ENCODE data around the gene NEK11. TPM values are rescaled to one million over a fixed set of nuclear protein-coding genes. Genes with fewer than 3 reads are reported as not detected.

The NEK11 gene
- total RNA-seq, 2 donors from 2014 or later = 0.20 to 6.0 TPM

DNA sequence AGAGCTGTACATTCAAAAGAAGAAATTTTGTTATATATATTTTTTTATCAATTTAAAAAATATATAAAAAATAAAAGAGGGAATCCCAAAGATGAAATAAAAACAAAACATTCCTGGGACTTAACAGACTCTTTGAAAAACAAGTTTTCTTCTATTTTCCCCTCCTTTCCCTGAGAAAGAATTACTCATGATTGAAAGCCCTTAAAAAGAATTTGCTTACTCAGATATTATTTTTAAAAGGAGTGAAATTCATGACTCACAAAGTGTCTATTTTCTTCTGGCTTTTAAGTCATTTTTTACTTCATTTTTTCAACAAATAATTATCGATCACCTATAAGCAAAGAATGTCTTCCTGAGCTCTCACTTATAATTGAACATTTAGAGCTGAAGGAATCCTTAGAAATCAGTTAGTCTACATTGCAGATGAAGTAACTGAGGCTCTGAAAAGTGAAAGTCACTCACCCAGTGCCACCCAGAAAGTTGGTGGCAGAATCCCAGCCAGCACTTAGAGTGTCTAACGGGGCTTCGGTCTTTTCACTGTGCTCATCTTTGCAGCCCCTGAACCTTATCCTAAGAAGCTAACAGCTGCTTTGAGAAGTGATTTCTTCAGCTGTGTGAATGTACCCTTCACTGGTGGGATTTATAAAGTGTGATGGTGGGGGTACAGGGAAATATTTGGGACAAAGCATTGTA lies 312.4 kb downstream of the NEK11 start:
- H3K36me3 Mint-ChIP-seq (ENCODE audit: low read depth) = peaks cover 11% of the 10 kb centered on the region
- H3K27ac Mint-ChIP-seq = no peak overlapping the region

DNA sequence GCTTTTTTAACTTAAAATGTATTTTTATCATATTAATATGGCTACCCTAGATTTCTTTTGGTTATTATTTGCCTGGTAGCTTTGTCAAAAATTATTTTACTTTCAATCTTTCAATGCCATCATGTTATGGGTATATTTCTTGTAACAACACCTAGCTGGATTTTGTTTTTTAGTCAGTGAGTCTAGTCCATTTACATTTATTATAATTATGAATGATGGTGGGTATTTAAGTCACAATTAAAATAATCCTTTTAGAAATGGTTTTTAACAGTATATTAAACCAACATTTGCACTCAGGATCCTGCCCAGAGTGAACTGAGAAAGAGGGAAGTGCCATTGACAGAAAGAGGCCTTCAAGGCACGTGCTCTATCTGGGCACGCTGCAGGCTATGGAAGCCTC lies 315.1 kb downstream of the NEK11 start:
- TF ChIP-seq CTCF (conservative IDR thresholded peaks at IDR 0.05) = no peak
- no peaks in the 10 kb centered on the region for H3K4me1 Mint-ChIP-seq
- H3K4me3 ChIP-seq (ENCODE audit: low read length) = no peak overlapping the region

More for the DNA sequence above, 312.4 kb downstream of the NEK11 start:
- WGBS, 2 experiments (ENCODE audit: insufficient coverage in 1 of 2, insufficient read length in 1 of 2) = 92% methylated on average over 3 of the region's 3 CpGs; no CpG with 5 or more reads in 1 of the 2 experiments
- no peaks in the 10 kb centered on the region for H3K4me1 Mint-ChIP-seq
- no peak overlapping the region for H3K27ac ChIP-seq (ENCODE audit: low read depth, low read length)
- H3K9ac ChIP-seq (ENCODE audit: extremely low read depth, low read length, poor library complexity, severe bottlenecking) = no peak overlapping the region
- no peak for DNase-seq
- no peaks in the 10 kb centered on the region for H3K4me1 ChIP-seq (ENCODE audit: control insufficient read depth, insufficient read depth, low read length)
- H3K27me3 Mint-ChIP-seq (ENCODE audit: insufficient read depth) = no peaks in the 10 kb centered on the region
- no peak for TF ChIP-seq CTCF (conservative IDR thresholded peaks at IDR 0.05)
- no peak overlapping the region for H3K4me3 ChIP-seq (ENCODE audit: low read length)
- no peak overlapping the region for H3K4me3 Mint-ChIP-seq
- no peaks in the 10 kb centered on the region for H3K36me3 ChIP-seq (ENCODE audit: control insufficient read depth, insufficient read depth, low read length)
- H3K9me3 Mint-ChIP-seq = peaks cover 34% of the 10 kb centered on the region
- no peaks in the 10 kb centered on the region for H3K27me3 ChIP-seq (ENCODE audit: control insufficient read depth, insufficient read depth, low read length, poor library complexity, severe bottlenecking)
- peaks cover 11% of the 10 kb centered on the region for H3K9me3 ChIP-seq (ENCODE audit: control insufficient read depth, low read length)

GRCh38 chr3:131348911-131349310 lies 322.2 kb downstream of the NEK11 start:
- Mint-ChIP-seq H3K4me3 (no peak overlapping the region), H3K9me3 (peaks cover 18% of the 10 kb centered on the region), H3K36me3 (ENCODE audit: low read depth) (peaks cover 6% of the 10 kb centered on the region), H3K27ac (no peak overlapping the region), H3K4me1 (peaks cover 4% of the 10 kb centered on the region), H3K27me3 (ENCODE audit: insufficient read depth) (no peaks in the 10 kb centered on the region)
- Histone ChIP-seq H3K36me3 (ENCODE audit: control insufficient read depth, insufficient read depth, low read length) (no peaks in the 10 kb centered on the region), H3K4me1 (ENCODE audit: control insufficient read depth, insufficient read depth, low read length) (no peaks in the 10 kb centered on the region), H3K27ac (ENCODE audit: low read depth, low read length) (no peak overlapping the region), H3K9me3 (ENCODE audit: control insufficient read depth, low read length) (peaks cover under 1% of the 10 kb centered on the region), H3K4me3 (ENCODE audit: low read length) (no peak overlapping the region), H3K27me3 (ENCODE audit: control insufficient read depth, insufficient read depth, low read length, poor library complexity, severe bottlenecking) (no peaks in the 10 kb centered on the region), H3K9ac (ENCODE audit: extremely low read depth, low read length, poor library complexity, severe bottlenecking) (no peak overlapping the region)
- DNase-seq = no peak
- 100% methylated on average over 1 of the region's 2 CpGs; no CpG with 5 or more reads in 1 of the 2 experiments for WGBS, 2 experiments (ENCODE audit: insufficient coverage in 1 of 2, insufficient read length in 1 of 2)
- no peak for TF ChIP-seq CTCF (conservative IDR thresholded peaks at IDR 0.05)

More for the DNA sequence above, 315.1 kb downstream of the NEK11 start:
- H3K9me3 Mint-ChIP-seq = peaks cover 37% of the 10 kb centered on the region
- Histone ChIP-seq H3K4me1 (ENCODE audit: control insufficient read depth, insufficient read depth, low read length) (no peaks in the 10 kb centered on the region), H3K9ac (ENCODE audit: extremely low read depth, low read length, poor library complexity, severe bottlenecking) (no peak overlapping the region), H3K36me3 (ENCODE audit: control insufficient read depth, insufficient read depth, low read length) (no peaks in the 10 kb centered on the region), H3K9me3 (ENCODE audit: control insufficient read depth, low read length) (peaks cover 11% of the 10 kb centered on the region), H3K27ac (ENCODE audit: low read depth, low read length) (no peak overlapping the region), H3K27me3 (ENCODE audit: control insufficient read depth, insufficient read depth, low read length, poor library complexity, severe bottlenecking) (no peaks in the 10 kb centered on the region)
- WGBS, 2 experiments (ENCODE audit: insufficient coverage in 1 of 2, insufficient read length in 1 of 2) = 97 to 100% methylated on average over 2 of the region's 2 CpGs
- DNase-seq = no peak
- H3K4me3 Mint-ChIP-seq = no peak overlapping the region
- H3K27ac Mint-ChIP-seq = no peak overlapping the region
- peaks cover 14% of the 10 kb centered on the region for H3K36me3 Mint-ChIP-seq (ENCODE audit: low read depth)
- H3K27me3 Mint-ChIP-seq (ENCODE audit: insufficient read depth) = no peaks in the 10 kb centered on the region
